Astrocyte of the cerebellum (primary cell): Measurements from ENCODE around the gene SLC39A6.

Experiments
- DNase-seq: peaks from one replicate; pipeline ENCODE4 v3.0.0-alpha.2; 2011; ENCODE audit warnings: low read depth
- H3K4me3 ChIP-seq: 2 replicates; pipeline ENCODE4 v1.5.1; 2011; ENCODE audit warnings: mild to moderate bottlenecking, low read depth, low read length, moderate library complexity
- CTCF ChIP-seq: IDR thresholded peaks from 2 replicates; pipeline ENCODE4 v1.5.1; 2012; ENCODE audit warnings: low read length, low read depth, moderate library complexity, mild to moderate bottlenecking; ENCODE audit errors: missing control alignments
- in situ Hi-C: cut with HindIII; loops from 2 replicates; pipeline ENCODE4 v1.10.0; 2017; ENCODE audit warnings: low sequenced_read_pairs

SLC39A6 gene

GRCh38 chr18:36167692-36168218, 38.6 kb upstream of the SLC39A6 start:
- TF ChIP-seq CTCF: no peak
- in situ Hi-C loops: no loop called here
- no peak for DNase-seq
- no peak overlapping the region for H3K4me3 ChIP-seq

GRCh38 chr18:36162981-36163380, 33.8 kb upstream of the SLC39A6 start:
- DNase-seq: no peak
- in situ Hi-C loops: no loop called here
- no peak overlapping the region for H3K4me3 ChIP-seq
- TF ChIP-seq CTCF: no peak

- in situ Hi-C loops: no loop called here
- no peak overlapping the region for H3K4me3 ChIP-seq
- TF ChIP-seq CTCF: no peak
- no peak for DNase-seq
Measured at GRCh38 chr18:36160959-36161371, 31.8 kb upstream of the SLC39A6 start.

- in situ Hi-C loops: no loop called here
- TF ChIP-seq CTCF: no peak
- DNase-seq: peak; percentile 26
- H3K4me3 ChIP-seq: no peak overlapping the region
Measured at GRCh38 chr18:36158266-36158867, 29.2 kb upstream of the SLC39A6 start.

- in situ Hi-C loops: no loop called here
- TF ChIP-seq CTCF: no peak
- DNase-seq: no peak
- no peak overlapping the region for H3K4me3 ChIP-seq
Measured at GRCh38 chr18:36157441-36157840, 28.3 kb upstream of the SLC39A6 start.

GRCh38 chr18:36155851-36156757, 27.0 kb upstream of the SLC39A6 start:
- in situ Hi-C loops: no loop called here
- TF ChIP-seq CTCF: no peak
- no peak for DNase-seq
- H3K4me3 ChIP-seq: no peak overlapping the region
